Fibroblast of villous mesenchyme (primary cell): Measurements from ENCODE around the gene GAPDH. TPM values are rescaled to one million over a fixed set of nuclear protein-coding genes. Genes with fewer than 3 reads are reported as not detected.
"Not testable (repeated sequence)": the region's sequence is repeated elsewhere in the genome, so short reads cannot be mapped to it uniquely, and the experiment has no call there.

Experiments
- DNase-seq: peaks from one replicate; pipeline ENCODE4 v3.0.0-alpha.2; 2010; ENCODE audit warnings: low read depth
- H3K4me3 ChIP-seq: 2 replicates; pipeline ENCODE4 v1.5.1; 2011; ENCODE audit warnings: low read depth, mild to moderate bottlenecking, low read length
- total RNA-seq: library from RNA; depleted of rRNA; stranded (reverse); fragments of >200 nt; gene quantifications from 2 replicates; pipeline ENCODE4 v1.2.3, GENCODE V29; 2012
- TF ChIP-seq, protein P1 (sequence below): IDR thresholded peaks from 2 replicates; pipeline ENCODE4 v1.5.1; 2012; ENCODE audit warnings: low read depth, mild to moderate bottlenecking, low read length; ENCODE audit not compliant: insufficient read depth

The GAPDH gene
- total RNA-seq, 1 donor = 6,118 TPM

DNA sequence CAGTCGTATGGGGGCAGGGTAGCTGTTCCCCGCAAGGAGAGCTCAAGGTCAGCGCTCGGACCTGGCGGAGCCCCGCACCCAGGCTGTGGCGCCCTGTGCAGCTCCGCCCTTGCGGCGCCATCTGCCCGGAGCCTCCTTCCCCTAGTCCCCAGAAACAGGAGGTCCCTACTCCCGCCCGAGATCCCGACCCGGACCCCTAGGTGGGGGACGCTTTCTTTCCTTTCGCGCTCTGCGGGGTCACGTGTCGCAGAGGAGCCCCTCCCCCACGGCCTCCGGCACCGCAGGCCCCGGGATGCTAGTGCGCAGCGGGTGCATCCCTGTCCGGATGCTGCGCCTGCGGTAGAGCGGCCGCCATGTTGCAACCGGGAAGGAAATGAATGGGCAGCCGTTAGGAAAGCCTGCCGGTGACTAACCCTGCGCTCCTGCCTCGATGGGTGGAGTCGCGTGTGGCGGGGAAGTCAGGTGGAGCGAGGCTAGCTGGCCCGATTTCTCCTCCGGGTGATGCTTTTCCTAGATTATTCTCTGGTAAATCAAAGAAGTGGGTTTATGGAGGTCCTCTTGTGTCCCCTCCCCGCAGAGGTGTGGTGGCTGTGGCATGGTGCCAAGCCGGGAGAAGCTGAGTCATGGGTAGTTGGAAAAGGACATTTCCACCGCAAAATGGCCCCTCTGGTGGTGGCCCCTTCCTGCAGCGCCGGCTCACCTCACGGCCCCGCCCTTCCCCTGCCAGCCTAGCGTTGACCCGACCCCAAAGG lies 804 bp downstream of the GAPDH start:
- peak; percentile 83 for DNase-seq
- TF ChIP-seq, protein P1, sequence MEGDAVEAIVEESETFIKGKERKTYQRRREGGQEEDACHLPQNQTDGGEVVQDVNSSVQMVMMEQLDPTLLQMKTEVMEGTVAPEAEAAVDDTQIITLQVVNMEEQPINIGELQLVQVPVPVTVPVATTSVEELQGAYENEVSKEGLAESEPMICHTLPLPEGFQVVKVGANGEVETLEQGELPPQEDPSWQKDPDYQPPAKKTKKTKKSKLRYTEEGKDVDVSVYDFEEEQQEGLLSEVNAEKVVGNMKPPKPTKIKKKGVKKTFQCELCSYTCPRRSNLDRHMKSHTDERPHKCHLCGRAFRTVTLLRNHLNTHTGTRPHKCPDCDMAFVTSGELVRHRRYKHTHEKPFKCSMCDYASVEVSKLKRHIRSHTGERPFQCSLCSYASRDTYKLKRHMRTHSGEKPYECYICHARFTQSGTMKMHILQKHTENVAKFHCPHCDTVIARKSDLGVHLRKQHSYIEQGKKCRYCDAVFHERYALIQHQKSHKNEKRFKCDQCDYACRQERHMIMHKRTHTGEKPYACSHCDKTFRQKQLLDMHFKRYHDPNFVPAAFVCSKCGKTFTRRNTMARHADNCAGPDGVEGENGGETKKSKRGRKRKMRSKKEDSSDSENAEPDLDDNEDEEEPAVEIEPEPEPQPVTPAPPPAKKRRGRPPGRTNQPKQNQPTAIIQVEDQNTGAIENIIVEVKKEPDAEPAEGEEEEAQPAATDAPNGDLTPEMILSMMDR = no peak

DNA sequence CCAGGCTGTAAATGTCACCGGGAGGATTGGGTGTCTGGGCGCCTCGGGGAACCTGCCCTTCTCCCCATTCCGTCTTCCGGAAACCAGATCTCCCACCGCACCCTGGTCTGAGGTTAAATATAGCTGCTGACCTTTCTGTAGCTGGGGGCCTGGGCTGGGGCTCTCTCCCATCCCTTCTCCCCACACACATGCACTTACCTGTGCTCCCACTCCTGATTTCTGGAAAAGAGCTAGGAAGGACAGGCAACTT lies 1.3 kb downstream of the GAPDH start:
- TF ChIP-seq, protein P1 = no peak
- peak overlapping the region; percentile 98 for H3K4me3 ChIP-seq
- no peak for DNase-seq

More for the DNA sequence above, 804 bp downstream of the GAPDH start:
- peak overlapping the region; percentile 98 for H3K4me3 ChIP-seq

DNA sequence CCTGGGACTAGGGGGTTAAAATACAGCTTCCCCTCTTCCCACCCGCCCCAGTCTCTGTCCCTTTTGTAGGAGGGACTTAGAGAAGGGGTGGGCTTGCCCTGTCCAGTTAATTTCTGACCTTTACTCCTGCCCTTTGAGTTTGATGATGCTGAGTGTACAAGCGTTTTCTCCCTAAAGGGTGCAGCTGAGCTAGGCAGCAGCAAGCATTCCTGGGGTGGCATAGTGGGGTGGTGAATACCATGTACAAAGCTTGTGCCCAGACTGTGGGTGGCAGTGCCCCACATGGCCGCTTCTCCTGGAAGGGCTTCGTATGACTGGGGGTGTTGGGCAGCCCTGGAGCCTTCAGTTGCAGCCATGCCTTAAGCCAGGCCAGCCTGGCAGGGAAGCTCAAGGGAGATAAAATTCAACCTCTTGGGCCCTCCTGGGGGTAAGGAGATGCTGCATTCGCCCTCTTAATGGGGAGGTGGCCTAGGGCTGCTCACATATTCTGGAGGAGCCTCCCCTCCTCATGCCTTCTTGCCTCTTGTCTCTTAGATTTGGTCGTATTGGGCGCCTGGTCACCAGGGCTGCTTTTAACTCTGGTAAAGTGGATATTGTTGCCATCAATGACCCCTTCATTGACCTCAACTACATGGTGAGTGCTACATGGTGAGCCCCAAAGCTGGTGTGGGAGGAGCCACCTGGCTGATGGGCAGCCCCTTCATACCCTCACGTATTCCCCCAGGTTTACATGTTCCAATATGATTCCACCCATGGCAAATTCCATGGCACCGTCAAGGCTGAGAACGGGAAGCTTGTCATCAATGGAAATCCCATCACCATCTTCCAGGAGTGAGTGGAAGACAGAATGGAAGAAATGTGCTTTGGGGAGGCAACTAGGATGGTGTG lies 1.9 kb downstream of the GAPDH start:
- DNase-seq = no peak
- H3K4me3 ChIP-seq = peak overlapping the region; percentile 98
- TF ChIP-seq, protein P1 = no peak

DNA sequence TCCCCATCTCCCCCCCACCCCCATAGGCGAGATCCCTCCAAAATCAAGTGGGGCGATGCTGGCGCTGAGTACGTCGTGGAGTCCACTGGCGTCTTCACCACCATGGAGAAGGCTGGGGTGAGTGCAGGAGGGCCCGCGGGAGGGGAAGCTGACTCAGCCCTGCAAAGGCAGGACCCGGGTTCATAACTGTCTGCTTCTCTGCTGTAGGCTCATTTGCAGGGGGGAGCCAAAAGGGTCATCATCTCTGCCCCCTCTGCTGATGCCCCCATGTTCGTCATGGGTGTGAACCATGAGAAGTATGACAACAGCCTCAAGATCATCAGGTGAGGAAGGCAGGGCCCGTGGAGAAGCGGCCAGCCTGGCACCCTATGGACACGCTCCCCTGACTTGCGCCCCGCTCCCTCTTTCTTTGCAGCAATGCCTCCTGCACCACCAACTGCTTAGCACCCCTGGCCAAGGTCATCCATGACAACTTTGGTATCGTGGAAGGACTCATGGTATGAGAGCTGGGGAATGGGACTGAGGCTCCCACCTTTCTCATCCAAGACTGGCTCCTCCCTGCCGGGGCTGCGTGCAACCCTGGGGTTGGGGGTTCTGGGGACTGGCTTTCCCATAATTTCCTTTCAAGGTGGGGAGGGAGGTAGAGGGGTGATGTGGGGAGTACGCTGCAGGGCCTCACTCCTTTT lies 2.7 kb downstream of the GAPDH start:
- H3K4me3 ChIP-seq = peak overlapping the region; percentile 9
- DNase-seq = no peak
- TF ChIP-seq, protein P1 = no peak

DNA sequence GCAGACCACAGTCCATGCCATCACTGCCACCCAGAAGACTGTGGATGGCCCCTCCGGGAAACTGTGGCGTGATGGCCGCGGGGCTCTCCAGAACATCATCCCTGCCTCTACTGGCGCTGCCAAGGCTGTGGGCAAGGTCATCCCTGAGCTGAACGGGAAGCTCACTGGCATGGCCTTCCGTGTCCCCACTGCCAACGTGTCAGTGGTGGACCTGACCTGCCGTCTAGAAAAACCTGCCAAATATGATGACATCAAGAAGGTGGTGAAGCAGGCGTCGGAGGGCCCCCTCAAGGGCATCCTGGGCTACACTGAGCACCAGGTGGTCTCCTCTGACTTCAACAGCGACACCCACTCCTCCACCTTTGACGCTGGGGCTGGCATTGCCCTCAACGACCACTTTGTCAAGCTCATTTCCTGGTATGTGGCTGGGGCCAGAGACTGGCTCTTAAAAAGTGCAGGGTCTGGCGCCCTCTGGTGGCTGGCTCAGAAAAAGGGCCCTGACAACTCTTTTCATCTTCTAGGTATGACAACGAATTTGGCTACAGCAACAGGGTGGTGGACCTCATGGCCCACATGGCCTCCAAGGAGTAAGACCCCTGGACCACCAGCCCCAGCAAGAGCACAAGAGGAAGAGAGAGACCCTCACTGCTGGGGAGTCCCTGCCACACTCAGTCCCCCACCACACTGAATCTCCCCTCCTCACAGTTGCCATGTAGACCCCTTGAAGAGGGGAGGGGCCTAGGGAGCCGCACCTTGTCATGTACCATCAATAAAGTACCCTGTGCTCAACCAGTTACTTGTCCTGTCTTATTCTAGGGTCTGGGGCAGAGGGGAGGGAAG lies 3.5 kb downstream of the GAPDH start:
- peak; percentile 87 for DNase-seq
- TF ChIP-seq, protein P1 = peak; percentile 74
- H3K4me3 ChIP-seq = not testable (repeated sequence)
